HCT116 (cell line): Measurements from ENCODE around the gene THEMIS2. TPM values are rescaled to one million over a fixed set of nuclear protein-coding genes. Genes with fewer than 3 reads are reported as not detected.

Source experiments
- ATAC-seq: fragments of 200-7000 bp; cut with Tn5 transposase; 2 replicates; pipeline ENCODE4 v1.9.1; 2020; ENCODE audit warnings: mild to moderate bottlenecking, moderate library complexity
- BruUV-seq: library from RNA; stranded (reverse); fragments of 400-500 nt; replicated peaks from 2 replicates; lab custom pipeline; 2021; lab: Mats Ljungman, UMichigan
- CTCF ChIA-PET: fragments of 300-600 bp; sonication (Branson Sonifier 250); formaldehyde crosslinking; loops from one replicate; lab custom pipeline; 2021; ENCODE audit warnings: antibody characterized with exemption; lab: Charles Lee
- POLR2A ChIA-PET: fragments of 300-600, 350-600 bp; sonication (Branson Sonifier 250); formaldehyde crosslinking; loops from one replicate; lab custom pipeline; 2021; ENCODE audit warnings: antibody characterized with exemption; lab: Charles Lee
- RAD21 ChIA-PET, 2 experiments: fragments of 300-600 bp; sonication (Branson Sonifier 250); formaldehyde crosslinking; loops; one replicate each; lab custom pipeline; 2023; ENCODE audit warnings: low total read pairs in 2 of 2; ENCODE audit not compliant: uncharacterized antibody in 2 of 2, unreplicated experiment in 2 of 2, low non-redundant PET in 1 of 2; lab: Charles Lee
- DNase-seq: peaks from one replicate; pipeline ENCODE4 v3.0.0-alpha.2; 2010; ENCODE audit warnings: low read depth, low spot score
- H2AFZ ChIP-seq: fragments of 200-600 bp; shearing (Covaris generic), sonication (generic); 2 replicates; pipeline ENCODE4 v1.6.1; 2017; ENCODE audit warnings: low read depth, mixed run types, mixed read lengths, antibody characterized with exemption, low read length; ENCODE audit not compliant: poor library complexity, severe bottlenecking
- H3K27ac ChIP-seq: 2 replicates; pipeline ENCODE4 v1.5.1; 2012; ENCODE audit warnings: low read depth, low read length
- H3K27me3 ChIP-seq: fragments of 200-600 bp; sonication (generic); 2 replicates; pipeline ENCODE4 v1.6.1; 2016; ENCODE audit warnings: mixed run types, low read length, mixed read lengths; ENCODE audit not compliant: insufficient read depth
- H3K36me3 ChIP-seq, 2 experiments: fragments of 200-500 bp in 1 of 2; fragments of 200-600 bp in 1 of 2; sonication (Bioruptor generic) in 1 of 2; sonication (generic) in 1 of 2; 2 replicates each; pipeline versions ENCODE4 v1.5.1 to v1.6.1; 2014 to 2016; ENCODE audit warnings: low read length in 2 of 2, inconsistent platforms in 1 of 2, mixed read lengths in 1 of 2, mixed run types in 1 of 2; ENCODE audit not compliant: insufficient read depth in 2 of 2, control insufficient read depth in 1 of 2
- H3K4me1 ChIP-seq, 2 experiments: fragments of 200-600 bp in 1 of 2; sonication (generic) in 1 of 2; 2 replicates each; pipeline versions ENCODE4 v1.5.1 to v1.6.1; 2012 to 2017; ENCODE audit warnings: low read length in 2 of 2, inconsistent platforms in 1 of 2, mild to moderate bottlenecking in 1 of 2, mixed read lengths in 1 of 2, mixed run types in 1 of 2, moderate library complexity in 1 of 2; ENCODE audit not compliant: insufficient read depth in 2 of 2, control insufficient read depth in 1 of 2
- H3K4me2 ChIP-seq: fragments of 200-600 bp; sonication (generic); 2 replicates; pipeline ENCODE4 v1.6.1; 2017; ENCODE audit warnings: mixed run types, low read length, mixed read lengths
- H3K4me3 ChIP-seq, 2 experiments: fragments of 200-600 bp in 1 of 2; sonication (generic) in 1 of 2; replicated peaks in 1 of 2; 2 replicates each; pipeline ENCODE4 v1.5.1; 2011 to 2016; ENCODE audit warnings: low read length in 2 of 2, control low read depth in 1 of 2, low read depth in 1 of 2, mild to moderate bottlenecking in 1 of 2, mixed read lengths in 1 of 2, mixed run types in 1 of 2
- H3K79me2 ChIP-seq: fragments of 200-600 bp; sonication (generic); 2 replicates; pipeline ENCODE4 v1.6.1; 2017; ENCODE audit warnings: mild to moderate bottlenecking, mixed run types, low read length, moderate library complexity, mixed read lengths; ENCODE audit not compliant: insufficient read depth
- H3K9ac ChIP-seq: fragments of 200-600 bp; sonication (generic); 2 replicates; pipeline ENCODE4 v1.6.1; 2016; ENCODE audit warnings: low read length, mixed read lengths
- H3K9me2 ChIP-seq: fragments of 200-600 bp; sonication (generic), shearing (Covaris generic); 2 replicates; pipeline ENCODE4 v1.6.1; 2017; ENCODE audit warnings: mixed run types, mild to moderate bottlenecking, moderate library complexity; ENCODE audit not compliant: insufficient read depth
- H3K9me3 ChIP-seq, 2 experiments: fragments of 200-500 bp in 1 of 2; fragments of 200-600 bp in 1 of 2; sonication (Bioruptor generic) in 1 of 2; sonication (generic) in 1 of 2; 2 replicates each; pipeline ENCODE4 v1.6.1; 2014 to 2017; ENCODE audit warnings: low read length in 2 of 2, mixed read lengths in 2 of 2, inconsistent platforms in 1 of 2, low read depth in 1 of 2, mild to moderate bottlenecking in 1 of 2, mixed run types in 1 of 2, moderate library complexity in 1 of 2; ENCODE audit not compliant: control insufficient read depth in 1 of 2, insufficient read depth in 1 of 2
- H4K20me1 ChIP-seq: fragments of 200-600 bp; sonication (generic), shearing (Covaris generic); 2 replicates; pipeline ENCODE4 v1.6.1; 2017; ENCODE audit warnings: mixed run types, mild to moderate bottlenecking, moderate library complexity; ENCODE audit not compliant: insufficient read depth
- CBX3 ChIP-seq: IDR thresholded peaks from 2 replicates; pipeline ENCODE4 v1.6.1; 2012; ENCODE audit warnings: low read depth
- ELF1 ChIP-seq: IDR thresholded peaks from 2 replicates; pipeline ENCODE4 v1.6.1; 2012; ENCODE audit warnings: low read depth, borderline replicate concordance
- EZH2 ChIP-seq: fragments of 200-600 bp; sonication (generic); IDR thresholded peaks from 2 replicates; pipeline ENCODE4 v1.6.1; 2017; ENCODE audit warnings: antibody characterized with exemption, mixed run types
- EZH2phosphoT487 ChIP-seq: fragments of 200-600 bp; IDR thresholded peaks from 2 replicates; pipeline ENCODE4 v1.6.1; 2018; ENCODE audit warnings: antibody characterized with exemption, borderline replicate concordance
- FOSL1 ChIP-seq: IDR thresholded peaks from 2 replicates; pipeline ENCODE4 v1.6.1; 2012; ENCODE audit warnings: low read depth
- POLR2A ChIP-seq: IDR thresholded peaks from 2 replicates; pipeline ENCODE4 v1.7.0; 2011; ENCODE audit warnings: borderline replicate concordance; ENCODE audit not compliant: insufficient read depth, insufficient read length; ENCODE audit errors: extremely low read depth
- POLR2AphosphoS5 ChIP-seq: IDR thresholded peaks from 2 replicates; pipeline ENCODE4 v1.6.1; 2011; ENCODE audit warnings: mild to moderate bottlenecking, low read depth, low read length, moderate library complexity
- RAD21 ChIP-seq: IDR thresholded peaks from 2 replicates; pipeline ENCODE4 v1.6.1; 2012; ENCODE audit warnings: low read depth, mild to moderate bottlenecking
- SIN3A ChIP-seq: IDR thresholded peaks from 2 replicates; pipeline ENCODE4 v1.6.1; 2012; ENCODE audit warnings: low read depth
- SP1 ChIP-seq: IDR thresholded peaks from 2 replicates; pipeline ENCODE4 v1.6.1; 2012; ENCODE audit warnings: low read depth
- SRF ChIP-seq: IDR thresholded peaks from 2 replicates; pipeline ENCODE4 v1.6.1; 2012; ENCODE audit warnings: low read depth
- YY1 ChIP-seq: IDR thresholded peaks from 2 replicates; pipeline ENCODE4 v1.6.1; 2011; ENCODE audit warnings: low read length, low read depth, moderate library complexity, mild to moderate bottlenecking; ENCODE audit not compliant: insufficient replicate concordance; ENCODE audit errors: extremely low read depth
- ZFX ChIP-seq: fragments of 450-650 bp; IDR thresholded peaks from 2 replicates; pipeline ENCODE4 v1.6.1; 2017
- ZNF274 ChIP-seq: fragments of 200-500 bp; sonication (Bioruptor generic); IDR thresholded peaks from 2 replicates; pipeline ENCODE4 v1.6.1; 2014; ENCODE audit warnings: mild to moderate bottlenecking, low read depth, low read length, inconsistent platforms
- intact Hi-C: fragments of 100-400 bp; cut with micrococcal nuclease; formaldehyde crosslinking; loops from 2 replicates; pipeline ENCODE4 v1.10.0; 2022
- total RNA-seq: library from RNA; stranded (reverse); gene quantifications from one replicate; pipeline ENCODE4 v1.2.1, GENCODE V29; 2021; ENCODE audit not compliant: unreplicated experiment

THEMIS2 gene
- total RNA-seq, 1 experiment from 2014 or later = 8.0 TPM

DNA sequence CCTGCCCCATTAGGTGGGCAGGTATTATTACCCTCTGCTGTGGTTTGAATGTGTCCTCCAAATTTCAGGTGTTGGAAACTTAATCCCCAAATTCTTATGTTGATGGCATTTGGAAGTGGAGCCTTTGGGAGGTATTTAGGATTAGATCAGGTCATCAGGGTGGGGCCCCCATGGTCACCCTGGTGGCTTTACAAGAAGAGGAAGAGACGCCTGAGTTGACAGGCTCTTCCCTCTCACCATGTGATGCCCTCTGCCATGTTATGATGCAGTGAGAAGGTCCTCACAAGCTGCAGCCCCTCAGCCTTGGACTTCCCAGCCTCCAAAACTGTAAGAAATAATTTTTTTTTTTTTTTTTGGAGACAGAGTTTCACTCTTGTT is 8.8 kb upstream of the THEMIS2 start:
- Histone ChIP-seq H2AFZ (no peak overlapping the region), H3K27ac (no peak overlapping the region), H3K79me2 (no peaks in the 10 kb centered on the region), H4K20me1 (no peaks in the 10 kb centered on the region), H3K9me3 (no peaks in the 10 kb centered on the region), H3K36me3 (no peaks in the 10 kb centered on the region), H3K9ac (no peak overlapping the region), H3K27me3 (no peaks in the 10 kb centered on the region), H3K4me3 (no peak overlapping the region), H3K9me2 (no peaks in the 10 kb centered on the region), H3K4me1 (peaks cover 0 to 9% of the 10 kb centered on the region in 2 experiments; a peak in 2 of 4 replicates), H3K4me2 (peak overlapping the region; percentile 25; the same call in 1 of the 2 replicates)
- TF ChIP-seq ELF1 = no peak
- TF ChIP-seq EZH2 = no peak
- no peak for TF ChIP-seq POLR2AphosphoS5
- TF ChIP-seq EZH2phosphoT487 = no peak
- TF ChIP-seq YY1 = no peak
- TF ChIP-seq FOSL1 = no peak
- TF ChIP-seq CBX3 = no peak
- no peak for TF ChIP-seq SRF
- TF ChIP-seq POLR2A = no peak
- no TSS peak for BruUV-seq
- RAD21 ChIA-PET = no interaction called here
- ATAC-seq = no peak
- CTCF ChIA-PET = interaction anchor here (0.7 kb wide), 1 partner anchor 719 kb away, joined by 3 read pairs; no protein-coding TSS in a partner anchor
- POLR2A ChIA-PET = interaction anchor here (0.8 kb wide), 1 partner anchor 11 kb away, joined by 3 read pairs; no protein-coding TSS in a partner anchor
- DNase-seq = no peak
- intact Hi-C loops = no loop called here

DNA sequence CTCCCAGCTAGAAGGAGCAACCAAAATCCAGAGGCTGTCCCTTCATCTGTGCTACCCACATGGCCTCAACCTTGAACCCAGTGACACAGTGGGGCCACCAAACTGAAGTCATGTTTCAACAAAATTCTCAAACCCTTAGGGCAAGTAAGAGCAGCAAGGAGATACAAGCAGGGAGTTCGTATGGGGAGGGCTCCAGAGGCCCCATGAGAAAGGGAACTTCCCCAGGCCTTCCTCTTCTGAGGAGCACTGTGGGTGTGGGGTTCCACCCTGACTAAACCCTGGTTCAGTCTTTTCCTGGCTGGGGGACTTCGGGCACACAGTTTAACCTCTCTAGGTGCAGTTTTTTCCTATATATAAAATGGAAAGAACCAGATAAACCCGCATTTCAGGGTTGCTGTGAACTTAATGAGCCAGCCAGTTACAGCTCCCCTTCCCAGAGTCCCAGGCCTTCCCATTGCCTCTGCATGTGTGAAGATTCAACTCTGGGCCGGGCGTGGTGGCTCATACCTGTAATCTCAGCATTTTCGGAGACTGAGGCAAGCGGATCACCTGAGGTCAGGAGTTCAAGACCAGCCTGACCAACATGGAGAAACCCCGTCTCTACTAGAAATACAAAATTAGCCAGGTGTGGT is 8.0 kb upstream of the THEMIS2 start:
- intact Hi-C loops = no loop called here
- Histone ChIP-seq H3K9me3 (no peaks in the 10 kb centered on the region), H3K27me3 (no peaks in the 10 kb centered on the region), H3K4me1 (peaks cover 0 to 9% of the 10 kb centered on the region in 2 experiments; a peak in 2 of 4 replicates)
- TF ChIP-seq ZNF274 (no peak), EZH2 (no peak), EZH2phosphoT487 (no peak), RAD21 (no peak), ZFX (no peak), CBX3 (no peak), FOSL1 (no peak), SP1 (no peak), SIN3A (no peak)
- TF ChIP-seq, all 23 proteins: peak for 0
- Histone ChIP-seq H3K27ac (no peak overlapping the region), H3K4me2 (no peak overlapping the region), H3K9ac (no peak overlapping the region), H3K36me3 (no peaks in the 10 kb centered on the region), H3K4me3 (no peak overlapping the region), H3K79me2 (no peaks in the 10 kb centered on the region), H2AFZ (no peak overlapping the region), H4K20me1 (no peaks in the 10 kb centered on the region), H3K9me2 (no peaks in the 10 kb centered on the region)
- DNase-seq (no peak), ATAC-seq (no peak)
- ChIA-PET RAD21 (no interaction called here), POLR2A (no interaction called here), CTCF (interaction anchor here (0.7 kb wide), 1 partner anchor 718 kb away, joined by 3 read pairs; no protein-coding TSS in a partner anchor)
- no TSS peak for BruUV-seq
